SU-DHL-6 (cell line): ENCODE results near the gene PNPLA2.

Experiments used
- H2AFZ ChIP-seq: fragments of 200-600 bp; sonication (generic); 2 replicates; pipeline ENCODE4 v1.6.1; 2014; ENCODE audit warnings: low read depth, mild to moderate bottlenecking, moderate library complexity, mixed read lengths, antibody characterized with exemption, low read length; ENCODE audit not compliant: severe bottlenecking
- H3F3A ChIP-seq: fragments of 200-600 bp; shearing (Covaris generic); 2 replicates; pipeline ENCODE4 v1.6.0; 2016; ENCODE audit warnings: antibody characterized with exemption, mild to moderate bottlenecking; ENCODE audit not compliant: insufficient read depth
- H3K27ac ChIP-seq: fragments of 200-600 bp; sonication (generic); 2 replicates; pipeline ENCODE4 v1.5.1; 2016; ENCODE audit warnings: low read depth, mild to moderate bottlenecking, low read length, moderate library complexity, mixed read lengths
- H3K27me3 ChIP-seq: fragments of 200-600 bp; sonication (generic), shearing (Covaris generic); 2 replicates; pipeline ENCODE4 v1.6.0; 2014; ENCODE audit warnings: mild to moderate bottlenecking, low read length
- H3K36me3 ChIP-seq: fragments of 200-600 bp; sonication (generic); 2 replicates; pipeline ENCODE4 v1.6.1; 2014; ENCODE audit warnings: mild to moderate bottlenecking, low read length, mixed read lengths
- H3K4me2 ChIP-seq: fragments of 300-600, 200-600 bp; shearing (Covaris generic), sonication (generic); 2 replicates; pipeline ENCODE4 v1.6.0; 2014; ENCODE audit warnings: low read length, low read depth, mild to moderate bottlenecking; ENCODE audit not compliant: poor library complexity, severe bottlenecking
- H3K4me3 ChIP-seq: fragments of 200-600 bp; sonication (generic); 2 replicates; pipeline ENCODE4 v1.5.1; 2014; ENCODE audit warnings: antibody characterized with exemption, low read length, mild to moderate bottlenecking, mixed read lengths; ENCODE audit not compliant: insufficient read depth, poor library complexity, severe bottlenecking
- H3K79me2 ChIP-seq: fragments of 200-600 bp; sonication (generic); 2 replicates; pipeline ENCODE4 v1.6.1; 2014; ENCODE audit warnings: mild to moderate bottlenecking, low read length, moderate library complexity; ENCODE audit not compliant: insufficient read depth
- H3K9ac ChIP-seq: fragments of 200-600 bp; sonication (generic); 2 replicates; pipeline ENCODE4 v1.7.0; 2014; ENCODE audit warnings: mild to moderate bottlenecking, low read length
- H3K9me2 ChIP-seq: fragments of 200-600 bp; sonication (generic); replicated peaks from 2 replicates; pipeline ENCODE4 v1.6.1; 2014; ENCODE audit warnings: low read length; ENCODE audit not compliant: insufficient read depth
- H3K9me3 ChIP-seq: fragments of 200-600 bp; sonication (generic); 2 replicates; pipeline ENCODE4 v1.6.1; 2014; ENCODE audit warnings: low read length, mixed read lengths; ENCODE audit not compliant: insufficient read depth
- H4K20me1 ChIP-seq: fragments of 200-600 bp; sonication (generic); 2 replicates; pipeline ENCODE4 v1.6.1; 2014; ENCODE audit warnings: low read depth, mild to moderate bottlenecking, antibody characterized with exemption, low read length, moderate library complexity, mixed read lengths
- CTCF ChIP-seq: fragments of 200-600 bp; sonication (generic); IDR thresholded peaks from one replicate; pipeline ENCODE4 v1.5.1; 2017; ENCODE audit warnings: antibody characterized with exemption, mild to moderate bottlenecking, low read length, moderate library complexity; ENCODE audit not compliant: insufficient read depth, poor library complexity, severe bottlenecking
- EZH2phosphoT487 ChIP-seq: fragments of 200-600 bp; sonication (generic), shearing (Covaris generic); conservative IDR thresholded peaks from 2 replicates; pipeline ENCODE4 v1.6.1; 2018; ENCODE audit warnings: mild to moderate bottlenecking, antibody characterized with exemption, low read length, moderate library complexity, mixed read lengths

Gene PNPLA2

GRCh38 chr11:813456-814096 is 5.1 kb upstream of the PNPLA2 start:
- Histone ChIP-seq H4K20me1 (peaks cover 10% of the 10 kb centered on the region; the same call in 1 of the 2 replicates), H3K36me3 (peaks cover 25% of the 10 kb centered on the region), H3K79me2 (peaks cover 27% of the 10 kb centered on the region), H3K27me3 (no peaks in the 10 kb centered on the region), H3K27ac (no peak overlapping the region), H3K4me2 (no peak overlapping the region), H2AFZ (no peak overlapping the region), H3K9me3 (no peaks in the 10 kb centered on the region), H3K9ac (no peak overlapping the region), H3K9me2 (no peaks in the 10 kb centered on the region), H3F3A (peaks cover 43% of the 10 kb centered on the region), H3K4me3 (no peak overlapping the region)
- TF ChIP-seq EZH2phosphoT487 = no peak
- no peak for TF ChIP-seq CTCF

- TF ChIP-seq EZH2phosphoT487 (no peak), CTCF (no peak)
- H3K9ac ChIP-seq = no peak overlapping the region
- H3K4me2 ChIP-seq = no peak overlapping the region
- no peaks in the 10 kb centered on the region for H3K27me3 ChIP-seq
- H3F3A ChIP-seq = peaks cover 33% of the 10 kb centered on the region
- peaks cover 19% of the 10 kb centered on the region for H3K36me3 ChIP-seq
- H3K79me2 ChIP-seq = peaks cover 10% of the 10 kb centered on the region
- no peak overlapping the region for H2AFZ ChIP-seq
- H3K4me3 ChIP-seq = no peak overlapping the region
- H3K9me2 ChIP-seq = no peaks in the 10 kb centered on the region
- no peak overlapping the region for H3K27ac ChIP-seq
- H4K20me1 ChIP-seq = peaks cover 3% of the 10 kb centered on the region; the same call in 1 of the 2 replicates
- no peaks in the 10 kb centered on the region for H3K9me3 ChIP-seq
Measured at GRCh38 chr11:815675-816432, 2.9 kb upstream of the PNPLA2 start.

GRCh38 chr11:816433-816779 is 2.3 kb upstream of the PNPLA2 start:
- Histone ChIP-seq H3K9ac (no peak overlapping the region), H2AFZ (no peak overlapping the region), H3K79me2 (peaks cover 4% of the 10 kb centered on the region), H3K27me3 (no peaks in the 10 kb centered on the region), H3K9me2 (no peaks in the 10 kb centered on the region), H3K27ac (no peak overlapping the region), H3K36me3 (peaks cover 14% of the 10 kb centered on the region), H3K4me3 (no peak overlapping the region), H3F3A (peaks cover 27% of the 10 kb centered on the region), H3K4me2 (no peak overlapping the region), H3K9me3 (no peaks in the 10 kb centered on the region), H4K20me1 (no peaks in the 10 kb centered on the region; the same call in 1 of the 2 replicates)
- TF ChIP-seq EZH2phosphoT487 (no peak), CTCF (no peak)
